ENCODE measurements around the gene FXYD5.

Gene FXYD5

DNA sequence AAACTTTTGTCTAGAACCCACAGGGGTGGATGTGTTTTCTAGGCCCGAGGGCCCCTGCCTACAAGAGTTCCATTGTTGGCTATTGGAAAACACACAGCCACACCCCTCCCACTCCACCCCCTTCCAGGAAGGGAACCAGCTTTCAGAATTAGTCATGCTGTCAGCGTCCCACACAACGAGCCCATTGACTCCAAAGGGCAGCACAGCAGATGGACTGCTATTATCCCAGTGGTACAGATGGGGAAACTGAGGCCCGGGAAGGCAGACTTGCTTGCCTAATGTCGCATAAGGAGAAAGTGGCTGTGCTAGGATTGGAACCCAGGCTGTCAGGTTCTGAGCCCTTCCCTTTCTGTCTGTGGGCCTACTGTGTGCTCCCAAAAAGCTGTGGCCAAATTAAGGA is 47.0 kb upstream of the FXYD5 start:
- Histone ChIP-seq H3K27me3 (peaks cover 13% of the 10 kb centered on the region), H3K36me3 (no peaks in the 10 kb centered on the region), H3K9me3 (no peaks in the 10 kb centered on the region), H3K4me1 (ENCODE audit: control insufficient read depth in 1 of 2, insufficient read depth in 1 of 2, low read depth in 1 of 2, low read length in 1 of 2) (no peaks in the 10 kb centered on the region), H3K27ac (no peak overlapping the region), H3K4me3 (ENCODE audit: low read depth in 1 of 2, low read length in 1 of 2) (no peak overlapping the region)
- TF ChIP-seq, protein P1, sequence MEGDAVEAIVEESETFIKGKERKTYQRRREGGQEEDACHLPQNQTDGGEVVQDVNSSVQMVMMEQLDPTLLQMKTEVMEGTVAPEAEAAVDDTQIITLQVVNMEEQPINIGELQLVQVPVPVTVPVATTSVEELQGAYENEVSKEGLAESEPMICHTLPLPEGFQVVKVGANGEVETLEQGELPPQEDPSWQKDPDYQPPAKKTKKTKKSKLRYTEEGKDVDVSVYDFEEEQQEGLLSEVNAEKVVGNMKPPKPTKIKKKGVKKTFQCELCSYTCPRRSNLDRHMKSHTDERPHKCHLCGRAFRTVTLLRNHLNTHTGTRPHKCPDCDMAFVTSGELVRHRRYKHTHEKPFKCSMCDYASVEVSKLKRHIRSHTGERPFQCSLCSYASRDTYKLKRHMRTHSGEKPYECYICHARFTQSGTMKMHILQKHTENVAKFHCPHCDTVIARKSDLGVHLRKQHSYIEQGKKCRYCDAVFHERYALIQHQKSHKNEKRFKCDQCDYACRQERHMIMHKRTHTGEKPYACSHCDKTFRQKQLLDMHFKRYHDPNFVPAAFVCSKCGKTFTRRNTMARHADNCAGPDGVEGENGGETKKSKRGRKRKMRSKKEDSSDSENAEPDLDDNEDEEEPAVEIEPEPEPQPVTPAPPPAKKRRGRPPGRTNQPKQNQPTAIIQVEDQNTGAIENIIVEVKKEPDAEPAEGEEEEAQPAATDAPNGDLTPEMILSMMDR (IDR thresholded peaks at IDR 0.05) = no peak

GRCh38 chr19:35108730-35109129 is 45.8 kb upstream of the FXYD5 start:
- H3K36me3 ChIP-seq = no peaks in the 10 kb centered on the region
- no peak overlapping the region for H3K4me3 ChIP-seq (ENCODE audit: low read depth in 1 of 2, low read length in 1 of 2)
- TF ChIP-seq, protein P1 (IDR thresholded peaks at IDR 0.05) = no peak
- no peaks in the 10 kb centered on the region for H3K9me3 ChIP-seq
- H3K27me3 ChIP-seq = peaks cover 13% of the 10 kb centered on the region
- no peaks in the 10 kb centered on the region for H3K4me1 ChIP-seq (ENCODE audit: control insufficient read depth in 1 of 2, insufficient read depth in 1 of 2, low read depth in 1 of 2, low read length in 1 of 2)
- no peak overlapping the region for H3K27ac ChIP-seq

DNA sequence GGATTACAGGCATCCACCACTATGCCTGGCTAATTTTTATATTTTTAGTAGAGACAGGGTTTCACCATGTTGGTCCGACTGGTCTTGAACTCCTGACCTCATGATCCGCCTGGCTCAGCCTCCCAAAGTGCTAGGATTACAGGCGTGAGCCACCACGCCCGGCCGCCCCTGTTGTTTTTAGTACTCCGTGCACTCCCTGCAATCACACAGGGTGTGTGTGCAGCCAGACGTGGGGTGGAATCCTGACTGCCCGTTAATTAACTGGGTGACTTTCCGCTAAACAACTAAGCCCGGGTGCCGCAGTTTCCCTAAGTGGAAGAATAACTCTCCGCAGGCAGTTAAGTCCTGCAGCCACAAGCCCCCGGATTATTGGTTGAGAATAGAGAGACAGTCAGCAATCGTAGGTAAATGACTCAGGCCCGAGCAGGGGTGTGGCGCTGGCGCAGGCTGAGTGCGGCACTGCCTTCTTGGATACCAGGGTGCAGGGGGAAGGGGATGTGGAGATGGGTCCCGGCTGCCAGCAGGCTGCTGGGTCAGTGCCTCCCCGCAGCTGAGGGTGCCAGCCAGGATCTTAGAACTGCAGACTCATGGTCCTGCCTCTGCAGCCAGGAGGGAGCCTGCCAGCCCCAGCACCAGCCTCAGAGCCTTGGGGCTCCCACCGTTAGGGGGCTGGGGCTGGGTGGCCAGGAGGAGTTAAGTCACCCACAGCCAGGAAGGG is 45.0 kb upstream of the FXYD5 start:
- Histone ChIP-seq H3K27ac (no peak overlapping the region), H3K4me1 (ENCODE audit: control insufficient read depth in 1 of 2, insufficient read depth in 1 of 2, low read depth in 1 of 2, low read length in 1 of 2) (no peaks in the 10 kb centered on the region)
- TF ChIP-seq, protein P1 (IDR thresholded peaks at IDR 0.05) = no peak

DNA sequence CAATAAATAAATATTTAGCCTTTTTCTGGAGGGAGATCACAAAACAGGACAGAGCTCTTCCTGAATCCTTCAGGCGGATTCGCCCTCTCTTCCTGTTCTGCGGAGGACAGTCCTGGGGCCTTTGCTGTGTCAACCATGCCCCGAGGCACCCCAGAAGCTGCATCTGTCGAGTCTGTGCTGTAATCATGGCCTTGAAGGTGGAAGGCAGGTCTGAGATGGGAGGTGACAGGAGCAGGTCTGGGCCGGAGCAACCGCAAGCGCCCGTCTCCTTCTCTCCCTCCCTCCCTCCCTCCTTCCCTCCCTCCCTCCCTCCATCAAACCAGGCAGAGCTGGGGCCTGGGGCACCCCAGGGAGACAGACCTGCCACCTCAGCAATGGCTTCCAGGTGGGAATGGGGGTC is 43.6 kb upstream of the FXYD5 start:
- Histone ChIP-seq H3K9me3 (no peaks in the 10 kb centered on the region), H3K4me3 (ENCODE audit: low read depth in 1 of 2, low read length in 1 of 2) (no peak overlapping the region), H3K4me1 (ENCODE audit: control insufficient read depth in 1 of 2, insufficient read depth in 1 of 2, low read depth in 1 of 2, low read length in 1 of 2) (no peaks in the 10 kb centered on the region), H3K36me3 (no peaks in the 10 kb centered on the region), H3K27ac (no peak overlapping the region), H3K27me3 (peaks cover 28% of the 10 kb centered on the region)
- TF ChIP-seq, protein P1 (IDR thresholded peaks at IDR 0.05) = no peak

More for the DNA sequence above, 45.0 kb upstream of the FXYD5 start:
- Histone ChIP-seq H3K27me3 (peaks cover 14% of the 10 kb centered on the region), H3K9me3 (no peaks in the 10 kb centered on the region), H3K36me3 (no peaks in the 10 kb centered on the region), H3K4me3 (ENCODE audit: low read depth in 1 of 2, low read length in 1 of 2) (no peak overlapping the region)

GRCh38 chr19:35112995-35113688 is 41.4 kb upstream of the FXYD5 start:
- H3K4me1 ChIP-seq (ENCODE audit: control insufficient read depth in 1 of 2, insufficient read depth in 1 of 2, low read depth in 1 of 2, low read length in 1 of 2) = no peaks in the 10 kb centered on the region
- H3K9me3 ChIP-seq = no peaks in the 10 kb centered on the region
- TF ChIP-seq, protein P1 (IDR thresholded peaks at IDR 0.05) = no peak
- peaks cover 48% of the 10 kb centered on the region for H3K27me3 ChIP-seq
- H3K4me3 ChIP-seq (ENCODE audit: low read depth in 1 of 2, low read length in 1 of 2) = no peak overlapping the region
- H3K27ac ChIP-seq = no peak overlapping the region
- no peaks in the 10 kb centered on the region for H3K36me3 ChIP-seq
